HG03066 (cell line): ENCODE measurements around the gene SELENOS.

ENCODE experiments used
- ATAC-seq: cut with Tn5 transposase; IDR thresholded peaks from one replicate; pipeline ENCODE4 v1.9.1; 2021; ENCODE audit warnings: low read depth; ENCODE audit not compliant: unreplicated experiment

SELENOS gene

DNA sequence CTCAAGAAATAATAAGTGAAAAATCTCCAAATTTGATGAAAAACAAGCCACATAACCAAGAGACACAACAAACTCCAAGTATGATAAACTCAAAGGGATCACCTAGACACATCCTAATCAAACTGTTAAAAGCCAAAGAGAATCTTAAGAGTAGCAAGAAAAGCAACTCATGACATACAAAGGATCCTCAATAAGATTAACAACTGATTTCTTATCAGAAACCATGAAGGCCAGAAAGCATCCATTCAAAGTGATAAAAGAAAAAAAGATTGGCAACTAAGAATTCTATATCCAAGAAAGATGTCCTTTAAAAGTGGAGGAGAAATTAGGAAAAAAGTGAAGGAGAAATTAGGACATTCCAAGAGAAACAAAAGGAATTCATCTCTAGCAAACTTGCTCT, 49.0 kb downstream of the SELENOS start:
- no peak for ATAC-seq

DNA sequence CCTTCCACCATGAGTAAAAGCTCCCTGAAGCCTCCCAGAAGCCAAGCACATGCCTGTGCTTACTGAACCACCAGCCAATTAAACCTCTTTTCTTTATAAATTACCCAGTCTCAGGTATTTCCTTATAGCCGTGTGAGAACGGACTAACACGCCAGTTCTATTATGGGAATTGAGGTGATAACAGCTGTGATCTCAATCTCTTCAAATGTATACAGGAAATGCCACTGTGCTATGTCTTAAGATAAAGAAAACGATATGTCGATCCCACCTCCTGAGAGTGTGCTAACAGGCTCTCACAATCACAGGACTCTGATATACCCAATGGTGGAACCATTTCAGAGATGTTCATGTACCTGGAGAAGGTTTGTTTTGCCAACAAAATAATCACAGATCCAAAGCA, 51.6 kb downstream of the SELENOS start:
- no peak for ATAC-seq
